Measurements from ENCODE around the gene CSNK1E.

DNA sequence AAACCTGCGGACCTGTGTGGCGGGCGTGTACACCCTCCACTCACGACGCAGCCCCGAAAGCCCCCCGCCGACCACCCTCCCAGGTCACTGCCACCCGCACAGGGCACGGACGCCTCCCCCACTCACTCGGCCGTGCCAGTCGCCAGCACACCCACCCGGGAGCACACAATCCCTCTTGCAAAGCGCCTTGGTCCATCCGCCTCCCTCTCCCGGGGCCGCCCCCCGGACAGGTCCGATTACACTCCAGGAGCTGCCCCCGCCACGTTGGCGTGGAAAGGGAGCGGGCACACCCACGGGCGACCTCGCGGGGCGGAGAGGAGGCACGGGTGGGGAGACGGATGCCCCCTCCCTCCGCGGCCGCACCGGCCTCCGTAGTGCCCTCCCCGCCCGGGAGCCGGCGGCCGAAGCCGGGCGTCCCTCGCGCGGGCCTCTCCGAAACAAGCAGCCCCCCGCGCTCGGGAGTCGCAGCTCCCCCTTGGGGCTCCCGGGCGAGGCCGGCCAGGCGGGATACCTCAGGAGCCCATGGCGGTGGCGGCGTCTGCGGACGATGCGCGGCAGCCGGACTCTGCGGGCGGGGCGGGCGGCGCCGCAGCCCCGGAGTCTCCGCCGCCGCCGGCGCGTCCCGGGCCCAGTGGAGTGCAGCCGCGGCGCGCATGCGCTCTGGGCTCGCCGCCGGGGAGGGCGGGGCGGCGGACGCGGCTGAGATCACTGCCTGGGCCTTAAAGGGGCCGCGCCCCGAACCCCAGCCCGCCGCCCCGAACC lies 44.7 kb downstream of the CSNK1E start, which contains the start of gene TMEM184B:
- TF ChIP-seq CTCF (IDR thresholded peaks at IDR 0.05 in 2 of 3, conservative IDR thresholded peaks at IDR 0.05 in 1 of 3; ENCODE audit: control insufficient read depth in 2 of 3, extremely low read depth in 1 of 3, insufficient read depth in 1 of 3, low read depth in 3 of 3, low read length in 3 of 3) (no peak), TARDBP (IDR thresholded peaks at IDR 0.05; ENCODE audit: borderline replicate concordance) (no peak), POLR2AphosphoS2 (IDR thresholded peaks at IDR 0.05; ENCODE audit: low read depth, low read length) (no peak), JUNB (IDR thresholded peaks at IDR 0.05) (no peak), SMAD1 (IDR thresholded peaks at IDR 0.05; ENCODE audit: low read depth, partially characterized antibody) (no peak), CEBPB (IDR thresholded peaks at IDR 0.05; ENCODE audit: borderline replicate concordance in 1 of 2, low read depth in 2 of 2, low read length in 2 of 2) (no peak), POLR2A (IDR thresholded peaks at IDR 0.05; ENCODE audit: low read depth, low read length) (peak; percentile 75), EZH2 (IDR thresholded peaks at IDR 0.05; ENCODE audit: borderline replicate concordance, control insufficient read depth, low read depth, low read length) (no peak), RAD21 (IDR thresholded peaks at IDR 0.05; ENCODE audit: insufficient read depth, low read depth, low read length) (no peak)
- TF ChIP-seq, protein P1, sequence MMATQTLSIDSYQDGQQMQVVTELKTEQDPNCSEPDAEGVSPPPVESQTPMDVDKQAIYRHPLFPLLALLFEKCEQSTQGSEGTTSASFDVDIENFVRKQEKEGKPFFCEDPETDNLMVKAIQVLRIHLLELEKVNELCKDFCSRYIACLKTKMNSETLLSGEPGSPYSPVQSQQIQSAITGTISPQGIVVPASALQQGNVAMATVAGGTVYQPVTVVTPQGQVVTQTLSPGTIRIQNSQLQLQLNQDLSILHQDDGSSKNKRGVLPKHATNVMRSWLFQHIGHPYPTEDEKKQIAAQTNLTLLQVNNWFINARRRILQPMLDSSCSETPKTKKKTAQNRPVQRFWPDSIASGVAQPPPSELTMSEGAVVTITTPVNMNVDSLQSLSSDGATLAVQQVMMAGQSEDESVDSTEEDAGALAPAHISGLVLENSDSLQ (IDR thresholded peaks at IDR 0.05) = no peak
